ENCODE results near the gene DCAF8.

- no peak for TF ChIP-seq POLR2A (IDR thresholded peaks at IDR 0.05)
- no peak for TF ChIP-seq EP300 (IDR thresholded peaks at IDR 0.05)
- no peak for TF ChIP-seq CTCF (IDR thresholded peaks at IDR 0.05)
These were observed 825 bp downstream of the DCAF8 start for GRCh38 chr1:160261556-160261892.
